ENCODE data around the gene NSUN2.

DNA sequence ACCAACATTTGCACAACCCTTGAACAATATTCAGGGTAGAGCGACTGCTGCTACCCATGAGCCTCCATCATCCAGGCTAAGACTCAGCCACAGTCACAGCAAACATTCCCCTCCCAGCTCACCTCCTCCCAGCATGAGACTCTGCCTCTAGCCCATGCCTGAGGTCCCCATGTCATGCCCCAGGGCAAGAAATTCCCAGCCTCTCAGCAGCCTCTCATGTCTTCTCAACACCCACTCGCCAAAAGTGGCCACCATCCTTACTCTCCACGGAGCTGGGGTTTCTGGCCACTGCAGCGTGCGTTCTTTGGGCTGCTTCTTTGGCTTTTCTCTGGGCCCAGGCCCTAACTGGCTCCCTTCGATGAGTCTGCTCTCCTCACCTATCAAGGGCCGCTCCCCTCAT is 82.2 kb downstream of the NSUN2 start:
- TF ChIP-seq CTCF (IDR thresholded peaks at IDR 0.05) = no peak
- no peak for TF ChIP-seq EP300 (IDR thresholded peaks at IDR 0.05)
- no peak for TF ChIP-seq POLR2A (IDR thresholded peaks at IDR 0.05; ENCODE audit: low read depth)
- no peak for TF ChIP-seq POLR2AphosphoS5 (IDR thresholded peaks at IDR 0.05)

All from esophagus muscularis mucosa (tissue), 4 donors.